ENCODE measurements around the gene NRBF2. TPM values are rescaled to one million over a fixed set of nuclear protein-coding genes. Genes with fewer than 3 reads are reported as not detected.
"Not testable (repeated sequence)": the region's sequence is repeated elsewhere in the genome, so short reads cannot be mapped to it uniquely, and the experiment has no call there.

NRBF2 gene
- total RNA-seq, 2 experiments from 2014 or later, result 20.3 to 25.2 TPM

- no peak overlapping the region for H3K27ac Mint-ChIP-seq
- DNase-seq (no peak), ATAC-seq (no peak)
- peaks cover 5% of the 10 kb centered on the region for H3K36me3 Mint-ChIP-seq
- H3K27me3 Mint-ChIP-seq, result peaks cover 6% of the 10 kb centered on the region
- CTCF ChIA-PET, result no interaction called here
- no peak overlapping the region for H3K4me3 Mint-ChIP-seq
- H3K9me3 Mint-ChIP-seq (ENCODE audit: low read depth), result no peaks in the 10 kb centered on the region
- peaks cover 14% of the 10 kb centered on the region for H3K4me1 Mint-ChIP-seq
These were observed 3.2 kb upstream of the NRBF2 start for GRCh38 chr10:63129888-63130287.

- H3K36me3 Mint-ChIP-seq, result peaks cover 15% of the 10 kb centered on the region
- CTCF ChIA-PET, result interaction anchor here (0.7 to 4.1 kb wide), 11 partner anchors 13 to 588 kb away, joined by 3 to 31 read pairs (median 3); no protein-coding TSS in a partner anchor
- peak overlapping the region; percentile 86 for H3K4me3 Mint-ChIP-seq
- DNase-seq (no peak), ATAC-seq (no peak)
- H3K4me1 Mint-ChIP-seq, result peaks cover 36% of the 10 kb centered on the region
- H3K9me3 Mint-ChIP-seq (ENCODE audit: low read depth), result no peaks in the 10 kb centered on the region
- H3K27ac Mint-ChIP-seq, result peak overlapping the region; percentile 94
- H3K27me3 Mint-ChIP-seq, result peaks cover 6% of the 10 kb centered on the region
These were observed 475 bp upstream of the NRBF2 start for GRCh38 chr10:63132651-63133055.

GRCh38 chr10:63133821-63134557, 861 bp downstream of the NRBF2 start:
- no peak for ATAC-seq
- Mint-ChIP-seq H3K27me3 (peaks cover 4% of the 10 kb centered on the region), H3K4me3 (peak overlapping the region; percentile 86), H3K27ac (peak overlapping the region; percentile 94), H3K36me3 (peaks cover 20% of the 10 kb centered on the region), H3K9me3 (ENCODE audit: low read depth) (no peaks in the 10 kb centered on the region), H3K4me1 (peaks cover 43% of the 10 kb centered on the region)
- DNase-seq, result no peak
- CTCF ChIA-PET, result interaction anchor here (0.7 to 4.1 kb wide), 12 partner anchors 9 to 586 kb away, joined by 3 to 31 read pairs (median 3); no protein-coding TSS in a partner anchor

- no peaks in the 10 kb centered on the region for H3K27me3 Mint-ChIP-seq
- CTCF ChIA-PET, result interaction anchor here (0.7 kb wide), 1 partner anchor 20 kb away, joined by 3 read pairs; no protein-coding TSS in a partner anchor
- ATAC-seq (no peak), DNase-seq (no peak)
- H3K4me3 Mint-ChIP-seq, result no peak overlapping the region
- peaks cover 54% of the 10 kb centered on the region for H3K4me1 Mint-ChIP-seq
- H3K9me3 Mint-ChIP-seq (ENCODE audit: low read depth), result no peaks in the 10 kb centered on the region
- H3K36me3 Mint-ChIP-seq, result peaks cover 39% of the 10 kb centered on the region
- H3K27ac Mint-ChIP-seq, result no peak overlapping the region
These were observed 4.2 kb downstream of the NRBF2 start for GRCh38 chr10:63137306-63137705.

- CTCF ChIA-PET, result interaction anchor here (0.6 to 3.8 kb wide), 4 partner anchors 17 to 648 kb away, joined by 3 to 16 read pairs (median 3); no protein-coding TSS in a partner anchor
- H3K9me3 Mint-ChIP-seq (ENCODE audit: low read depth), result no peaks in the 10 kb centered on the region
These were observed 6.9 kb downstream of the NRBF2 start for GRCh38 chr10:63140077-63140476.

GRCh38 chr10:63142136-63142535, 9.0 kb downstream of the NRBF2 start:
- H3K4me1 Mint-ChIP-seq, result peaks cover 41% of the 10 kb centered on the region
- DNase-seq, result no peak

More at GRCh38 chr10:63140077-63140476, 6.9 kb downstream of the NRBF2 start:
- Mint-ChIP-seq H3K36me3 (peaks cover 42% of the 10 kb centered on the region), H3K27ac (no peak overlapping the region), H3K4me3 (no peak overlapping the region), H3K27me3 (no peaks in the 10 kb centered on the region), H3K4me1 (peaks cover 49% of the 10 kb centered on the region)
- DNase-seq, result no peak
- no peak for ATAC-seq

GRCh38 chr10:63143987-63144386, 10.9 kb downstream of the NRBF2 start:
- Mint-ChIP-seq H3K4me3 (no peak overlapping the region), H3K4me1 (peaks cover 32% of the 10 kb centered on the region), H3K9me3 (ENCODE audit: low read depth) (no peaks in the 10 kb centered on the region), H3K36me3 (peaks cover 49% of the 10 kb centered on the region), H3K27me3 (no peaks in the 10 kb centered on the region), H3K27ac (no peak overlapping the region)
- DNase-seq, result no peak
- CTCF ChIA-PET, result interaction anchor here (1.0 to 2.7 kb wide), 2 partner anchors 14 to 517 kb away, joined by 3 to 16 read pairs; no protein-coding TSS in a partner anchor
- ATAC-seq, result no peak

More at GRCh38 chr10:63142136-63142535, 9.0 kb downstream of the NRBF2 start:
- CTCF ChIA-PET, result interaction anchor here (0.7 to 1.2 kb wide), 3 partner anchors 24 to 502 kb away, joined by 3 read pairs; no protein-coding TSS in a partner anchor
- Mint-ChIP-seq H3K36me3 (peaks cover 46% of the 10 kb centered on the region), H3K27me3 (no peaks in the 10 kb centered on the region), H3K27ac (no peak overlapping the region), H3K9me3 (ENCODE audit: low read depth) (no peaks in the 10 kb centered on the region), H3K4me3 (no peak overlapping the region)
- ATAC-seq, result no peak

GRCh38 chr10:63145782-63146181, 12.7 kb downstream of the NRBF2 start:
- no peaks in the 10 kb centered on the region for H3K9me3 Mint-ChIP-seq (ENCODE audit: low read depth)
- no peak overlapping the region for H3K4me3 Mint-ChIP-seq
- no peak overlapping the region for H3K27ac Mint-ChIP-seq

GRCh38 chr10:63146503-63146902, 13.4 kb downstream of the NRBF2 start:
- Mint-ChIP-seq H3K27ac (no peak overlapping the region), H3K4me1 (peaks cover 29% of the 10 kb centered on the region), H3K36me3 (peaks cover 42% of the 10 kb centered on the region), H3K27me3 (no peaks in the 10 kb centered on the region), H3K9me3 (ENCODE audit: low read depth) (no peaks in the 10 kb centered on the region), H3K4me3 (no peak overlapping the region)
- CTCF ChIA-PET, result interaction anchor here (0.8 to 2.6 kb wide), 4 partner anchors 11 to 485 kb away, joined by 3 to 12 read pairs (median 4); partner anchors contain the start of gene NRBF2
- no peak for ATAC-seq
- DNase-seq, result no peak

More at GRCh38 chr10:63145782-63146181, 12.7 kb downstream of the NRBF2 start:
- Mint-ChIP-seq H3K36me3 (peaks cover 44% of the 10 kb centered on the region), H3K27me3 (no peaks in the 10 kb centered on the region), H3K4me1 (peaks cover 31% of the 10 kb centered on the region)
- no peak for DNase-seq
- CTCF ChIA-PET, result interaction anchor here (0.8 to 2.7 kb wide), 6 partner anchors 12 to 485 kb away, joined by 3 to 16 read pairs (median 4); partner anchors contain the start of gene NRBF2
- ATAC-seq, result peak; percentile 45

GRCh38 chr10:63150745-63151144, 17.6 kb downstream of the NRBF2 start:
- Mint-ChIP-seq H3K27me3 (no peaks in the 10 kb centered on the region), H3K4me1 (peaks cover 11% of the 10 kb centered on the region), H3K27ac (no peak overlapping the region), H3K4me3 (no peak overlapping the region), H3K36me3 (peaks cover 47% of the 10 kb centered on the region), H3K9me3 (ENCODE audit: low read depth) (no peaks in the 10 kb centered on the region)
- DNase-seq, result no peak
- ATAC-seq, result no peak
- CTCF ChIA-PET, result no interaction called here

- H3K27me3 Mint-ChIP-seq; H3K9me3 Mint-ChIP-seq (ENCODE audit: low read depth); DNase-seq; ATAC-seq; H3K4me3 Mint-ChIP-seq; H3K27ac Mint-ChIP-seq; CTCF ChIA-PET: not testable (repeated sequence)
- H3K36me3 Mint-ChIP-seq, result peaks cover 26% of the 10 kb centered on the region
- H3K4me1 Mint-ChIP-seq, result peaks cover 15% of the 10 kb centered on the region
These were observed 20.9 kb downstream of the NRBF2 start for GRCh38 chr10:63153868-63154545.

GRCh38 chr10:63154546-63155387, 21.6 kb downstream of the NRBF2 start:
- H3K4me3 Mint-ChIP-seq, result no peak overlapping the region
- peaks cover 22% of the 10 kb centered on the region for H3K36me3 Mint-ChIP-seq
- no peak overlapping the region for H3K27ac Mint-ChIP-seq
- CTCF ChIA-PET, result interaction anchor here (1.3 to 5.4 kb wide), 4 partner anchors 13 to 560 kb away, joined by 4 to 57 read pairs (median 16); no protein-coding TSS in a partner anchor
- H3K9me3 Mint-ChIP-seq (ENCODE audit: low read depth), result no peaks in the 10 kb centered on the region
- DNase-seq (no peak), ATAC-seq (no peak)
- peaks cover 13% of the 10 kb centered on the region for H3K4me1 Mint-ChIP-seq
- no peaks in the 10 kb centered on the region for H3K27me3 Mint-ChIP-seq
